Measurements from ENCODE around the gene SERPINB6. TPM values are rescaled to one million over a fixed set of nuclear protein-coding genes. Genes with fewer than 3 reads are reported as not detected.
A peak's percentile ranks its signal among the peaks of the same experiment; 100 is the strongest.

SERPINB6 gene
- total and polyA plus RNA-seq, 9 of the 15 experiments (the other 6 are each of a cell fraction or from before 2014, with no cell fraction given), result 86.6 to 211 (median 143) TPM

DNA sequence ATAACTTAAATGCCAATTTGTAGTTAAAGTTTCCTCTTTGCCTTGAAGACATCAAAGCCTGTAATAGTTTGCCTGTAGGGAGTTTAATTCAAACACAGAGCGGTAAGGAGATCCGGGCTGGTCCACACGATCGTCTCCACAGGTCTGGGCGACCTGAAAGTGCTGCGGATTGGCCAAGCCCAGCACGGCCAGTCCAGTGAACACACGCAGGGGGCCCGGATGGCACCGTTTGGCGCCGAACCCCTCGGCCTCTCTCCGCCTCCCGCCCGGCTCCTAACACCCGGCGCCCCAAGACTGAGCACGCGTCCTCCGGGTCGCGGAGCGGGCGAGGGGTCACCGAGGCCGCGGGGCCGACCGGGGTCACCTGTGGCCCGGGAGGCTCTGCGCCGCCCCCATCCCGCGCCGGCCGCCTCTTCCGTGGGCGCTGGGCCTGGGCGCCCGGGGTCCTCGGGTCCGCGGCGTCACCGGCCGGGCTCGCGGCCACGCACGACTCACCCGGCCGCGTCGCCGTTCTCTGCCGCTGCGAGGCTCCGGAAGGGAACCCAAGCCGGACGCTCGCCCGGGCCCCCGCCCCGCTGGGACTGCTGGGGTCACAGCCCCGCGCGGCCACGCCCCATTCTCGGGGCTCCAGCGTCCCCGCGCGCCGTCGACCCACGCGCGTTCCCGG is 481 bp downstream of the SERPINB6 start (continued):
- TF ChIP-seq, protein P1, sequence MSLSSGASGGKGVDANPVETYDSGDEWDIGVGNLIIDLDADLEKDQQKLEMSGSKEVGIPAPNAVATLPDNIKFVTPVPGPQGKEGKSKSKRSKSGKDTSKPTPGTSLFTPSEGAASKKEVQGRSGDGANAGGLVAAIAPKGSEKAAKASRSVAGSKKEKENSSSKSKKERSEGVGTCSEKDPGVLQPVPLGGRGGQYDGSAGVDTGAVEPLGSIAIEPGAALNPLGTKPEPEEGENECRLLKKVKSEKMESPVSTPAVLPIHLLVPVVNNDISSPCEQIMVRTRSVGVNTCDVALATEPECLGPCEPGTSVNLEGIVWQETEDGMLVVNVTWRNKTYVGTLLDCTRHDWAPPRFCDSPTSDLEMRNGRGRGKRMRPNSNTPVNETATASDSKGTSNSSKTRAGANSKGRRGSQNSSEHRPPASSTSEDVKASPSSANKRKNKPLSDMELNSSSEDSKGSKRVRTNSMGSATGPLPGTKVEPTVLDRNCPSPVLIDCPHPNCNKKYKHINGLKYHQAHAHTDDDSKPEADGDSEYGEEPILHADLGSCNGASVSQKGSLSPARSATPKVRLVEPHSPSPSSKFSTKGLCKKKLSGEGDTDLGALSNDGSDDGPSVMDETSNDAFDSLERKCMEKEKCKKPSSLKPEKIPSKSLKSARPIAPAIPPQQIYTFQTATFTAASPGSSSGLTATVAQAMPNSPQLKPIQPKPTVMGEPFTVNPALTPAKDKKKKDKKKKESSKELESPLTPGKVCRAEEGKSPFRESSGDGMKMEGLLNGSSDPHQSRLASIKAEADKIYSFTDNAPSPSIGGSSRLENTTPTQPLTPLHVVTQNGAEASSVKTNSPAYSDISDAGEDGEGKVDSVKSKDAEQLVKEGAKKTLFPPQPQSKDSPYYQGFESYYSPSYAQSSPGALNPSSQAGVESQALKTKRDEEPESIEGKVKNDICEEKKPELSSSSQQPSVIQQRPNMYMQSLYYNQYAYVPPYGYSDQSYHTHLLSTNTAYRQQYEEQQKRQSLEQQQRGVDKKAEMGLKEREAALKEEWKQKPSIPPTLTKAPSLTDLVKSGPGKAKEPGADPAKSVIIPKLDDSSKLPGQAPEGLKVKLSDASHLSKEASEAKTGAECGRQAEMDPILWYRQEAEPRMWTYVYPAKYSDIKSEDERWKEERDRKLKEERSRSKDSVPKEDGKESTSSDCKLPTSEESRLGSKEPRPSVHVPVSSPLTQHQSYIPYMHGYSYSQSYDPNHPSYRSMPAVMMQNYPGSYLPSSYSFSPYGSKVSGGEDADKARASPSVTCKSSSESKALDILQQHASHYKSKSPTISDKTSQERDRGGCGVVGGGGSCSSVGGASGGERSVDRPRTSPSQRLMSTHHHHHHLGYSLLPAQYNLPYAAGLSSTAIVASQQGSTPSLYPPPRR (CRISPR knock-in tag; IDR thresholded peaks at IDR 0.05; ENCODE audit: borderline replicate concordance), result no peak
- no peak for TF ChIP-seq RBM14 (IDR thresholded peaks at IDR 0.05; ENCODE audit: borderline replicate concordance, insufficient read depth, low read depth, low read length)
- no peak for TF ChIP-seq SMARCA5 (IDR thresholded peaks at IDR 0.05)
- TF ChIP-seq KDM1A (IDR thresholded peaks at IDR 0.05), result no peak
- no peak for TF ChIP-seq KLF6 (CRISPR knock-in tag; IDR thresholded peaks at IDR 0.05; ENCODE audit: borderline replicate concordance)
- no peak for TF ChIP-seq SRSF3 (IDR thresholded peaks at IDR 0.05; ENCODE audit: insufficient read depth, low read length)
- peak; percentile 75 for TF ChIP-seq FUS (optimal IDR thresholded peaks at IDR 0.05; ENCODE audit: low read depth, low read length)
- no peak for TF ChIP-seq NUFIP1 (IDR thresholded peaks at IDR 0.05; ENCODE audit: partially characterized antibody)
- no peak for TF ChIP-seq ZBED1 (IDR thresholded peaks at IDR 0.05)
- TF ChIP-seq BCL6 (CRISPR knock-in tag; IDR thresholded peaks at IDR 0.05), result no peak
- TF ChIP-seq MYC (IDR thresholded peaks at IDR 0.05; ENCODE audit: low read depth, low read length), result peak; percentile 28; the same call in 1 of the 2 replicates
- no peak for TF ChIP-seq MYC (CRISPR knock-in tag; IDR thresholded peaks at IDR 0.05; ENCODE audit: borderline replicate concordance, low read depth)
- no peak for TF ChIP-seq U2AF2 (optimal IDR thresholded peaks at IDR 0.05; ENCODE audit: low read depth, low read length)
- no peak for TF ChIP-seq ZKSCAN1 (IDR thresholded peaks at IDR 0.05; ENCODE audit: low read depth, low read length)
- no peak for TF ChIP-seq FOXK1 (CRISPR knock-in tag; IDR thresholded peaks at IDR 0.05; ENCODE audit: borderline replicate concordance)
- TF ChIP-seq, protein P2, sequence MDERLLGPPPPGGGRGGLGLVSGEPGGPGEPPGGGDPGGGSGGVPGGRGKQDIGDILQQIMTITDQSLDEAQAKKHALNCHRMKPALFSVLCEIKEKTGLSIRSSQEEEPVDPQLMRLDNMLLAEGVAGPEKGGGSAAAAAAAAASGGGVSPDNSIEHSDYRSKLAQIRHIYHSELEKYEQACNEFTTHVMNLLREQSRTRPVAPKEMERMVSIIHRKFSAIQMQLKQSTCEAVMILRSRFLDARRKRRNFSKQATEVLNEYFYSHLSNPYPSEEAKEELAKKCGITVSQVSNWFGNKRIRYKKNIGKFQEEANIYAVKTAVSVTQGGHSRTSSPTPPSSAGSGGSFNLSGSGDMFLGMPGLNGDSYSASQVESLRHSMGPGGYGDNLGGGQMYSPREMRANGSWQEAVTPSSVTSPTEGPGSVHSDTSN (CRISPR knock-in tag; IDR thresholded peaks at IDR 0.05; ENCODE audit: low read depth), result no peak
- TF ChIP-seq, protein P2 (tag; conservative IDR thresholded peaks at IDR 0.05; ENCODE audit: low read depth), result no peak
- no peak for TF ChIP-seq ZNF174 (CRISPR knock-in tag; IDR thresholded peaks at IDR 0.05)
- TF ChIP-seq NRF1 (conservative IDR thresholded peaks at IDR 0.05 in 1 of 2, IDR thresholded peaks at IDR 0.05 in 1 of 2), result peak in 1 of 2 experiments; percentile 13; a peak in 1 of 4 replicates
- TF ChIP-seq, protein P3, sequence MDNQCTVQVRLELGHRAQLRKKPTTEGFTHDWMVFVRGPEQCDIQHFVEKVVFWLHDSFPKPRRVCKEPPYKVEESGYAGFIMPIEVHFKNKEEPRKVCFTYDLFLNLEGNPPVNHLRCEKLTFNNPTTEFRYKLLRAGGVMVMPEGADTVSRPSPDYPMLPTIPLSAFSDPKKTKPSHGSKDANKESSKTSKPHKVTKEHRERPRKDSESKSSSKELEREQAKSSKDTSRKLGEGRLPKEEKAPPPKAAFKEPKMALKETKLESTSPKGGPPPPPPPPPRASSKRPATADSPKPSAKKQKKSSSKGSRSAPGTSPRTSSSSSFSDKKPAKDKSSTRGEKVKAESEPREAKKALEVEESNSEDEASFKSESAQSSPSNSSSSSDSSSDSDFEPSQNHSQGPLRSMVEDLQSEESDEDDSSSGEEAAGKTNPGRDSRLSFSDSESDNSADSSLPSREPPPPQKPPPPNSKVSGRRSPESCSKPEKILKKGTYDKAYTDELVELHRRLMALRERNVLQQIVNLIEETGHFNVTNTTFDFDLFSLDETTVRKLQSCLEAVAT (IDR thresholded peaks at IDR 0.05), result 0 out of 4 replicates have a peak, but pooled peaks of 1 of the 2 experiments have one; percentile 9

All from K562 (cell line).